ENCODE measurements around the gene SIRT1. TPM values are rescaled to one million over a fixed set of nuclear protein-coding genes. Genes with fewer than 3 reads are reported as not detected.

SIRT1 gene
- total and polyA plus RNA-seq, 2 of the 8 experiments (the other 6 are each of a cell fraction or from before 2014, with no cell fraction given), result 22.6 to 70.9 TPM

- Histone ChIP-seq H3K9ac (replicated peaks in 1 of 4; ENCODE audit: extremely low read depth in 1 of 4, low read depth in 3 of 4, low read length in 3 of 4) (no peak overlapping the region; a peak in 1 of 7 replicates), H4K91ac (replicated peaks; ENCODE audit: insufficient read length, low read length) (no peak overlapping the region), H2AK5ac (ENCODE audit: low read depth, low read length) (no peak overlapping the region), H2BK20ac (ENCODE audit: low read length) (no peak overlapping the region), H2BK12ac (ENCODE audit: low read depth, low read length) (no peak overlapping the region), H3K4me2 (ENCODE audit: insufficient read depth in 1 of 2, low read depth in 2 of 2, low read length in 2 of 2) (peak overlapping the region in 1 of 2 experiments; percentile 34; a peak in 1 of 4 replicates), H4K8ac (ENCODE audit: extremely low read depth, insufficient read depth, low read length) (no peak overlapping the region), H3K79me2 (ENCODE audit: control insufficient read depth in 1 of 2, insufficient read depth in 2 of 2, low read length in 2 of 2) (no peaks in the 10 kb centered on the region), H3K79me1 (ENCODE audit: low read depth, low read length) (no peaks in the 10 kb centered on the region), H3K4me3 (ENCODE audit: extremely low read depth in 1 of 4, insufficient read depth in 2 of 4, low read depth in 3 of 4, low read length in 4 of 4) (no peak overlapping the region), H3K14ac (ENCODE audit: insufficient read length) (no peak overlapping the region), H2AFZ (ENCODE audit: low read length) (no peak overlapping the region), H3K4ac (replicated peaks; ENCODE audit: insufficient read length, low read depth, low read length) (no peak overlapping the region), H3K18ac (ENCODE audit: extremely low read depth, low read length) (no peak overlapping the region), H4K5ac (ENCODE audit: insufficient read length, low read depth, low read length) (no peak overlapping the region), H2BK120ac (replicated peaks; ENCODE audit: low read depth, low read length) (no peak overlapping the region), H3K23ac (ENCODE audit: insufficient read length) (no peak overlapping the region), H3K27ac (ENCODE audit: low read depth, low read length) (peak overlapping the region; percentile 48; the same call in 1 of the 2 replicates), H2BK5ac (ENCODE audit: low read depth, low read length) (no peak overlapping the region), H3K4me1 (replicated peaks in 1 of 4; ENCODE audit: control insufficient read depth in 3 of 4, insufficient read depth in 4 of 4, low read length in 3 of 4) (no peaks in the 10 kb centered on the region; a peak in 1 of 7 replicates), H3K56ac (replicated peaks; ENCODE audit: insufficient read length, low read depth, low read length) (no peak overlapping the region), H4K20me1 (replicated peaks in 1 of 2; ENCODE audit: control insufficient read depth in 1 of 2, insufficient read depth in 2 of 2, low read length in 2 of 2) (no peaks in the 10 kb centered on the region), H3K36me3 (ENCODE audit: control insufficient read depth in 2 of 4, insufficient read depth in 4 of 4, low read length in 3 of 4) (peaks cover 3 to 28% (median 5%) of the 10 kb centered on the region in 4 experiments; a peak in 6 of 8 replicates), H3K23me2 (ENCODE audit: low read depth, low read length) (no peaks in the 10 kb centered on the region), H2BK15ac (ENCODE audit: low read length) (no peak overlapping the region), H3K9me3 (ENCODE audit: insufficient read depth in 2 of 2, low read depth in 1 of 2, low read length in 1 of 2) (no peaks in the 10 kb centered on the region), H3K27me3 (replicated peaks in 1 of 4; ENCODE audit: control insufficient read depth in 3 of 4, extremely low read depth in 1 of 4, insufficient read depth in 3 of 4, low read length in 3 of 4) (no peaks in the 10 kb centered on the region)
- ChIA-PET POLR2A (ENCODE audit: partially characterized antibody) (interaction anchor here (1.0 to 1.7 kb wide), 5 partner anchors 9 to 397 kb away, joined by 3 to 5 read pairs (median 3); partner anchors contain the start of gene HNRNPH3), CTCF (ENCODE audit: partially characterized antibody) (interaction anchor here (0.9 to 2.5 kb wide), 2 partner anchors 80 to 277 kb away, joined by 3 to 15 read pairs; no protein-coding TSS in a partner anchor)
- 52% methylated on average over 9 of the region's 9 CpGs; no CpG with 5 or more reads in 1 of the 2 experiments for WGBS, 2 experiments (ENCODE audit: extremely low coverage in 1 of 2, insufficient coverage in 1 of 2, insufficient read length in 1 of 2, insufficient replicate concordance in 2 of 2, low coverage in 1 of 2, low lambda C conversion rate in 2 of 2, missing lambda C conversion rate in 1 of 2)
- FAIRE-seq (no peak), DNase-seq (ENCODE audit: low read depth in 1 of 2, low spot score in 2 of 2) (no peak)
Measured at GRCh38 chr10:67935223-67935622, 50.8 kb downstream of the SIRT1 start.

Measured in H1 (cell line).